Coronary artery (tissue), 2 donors: ENCODE results near the gene TMPRSS6.

Experiments
- DNase-seq: peaks from one replicate; pipeline ENCODE4 v3.0.0-alpha.2; 2017; ENCODE audit warnings: low spot score
- H3K27ac ChIP-seq, 2 donors: fragments of 200-600 bp; sonication (generic); one replicate each; pipeline ENCODE4 v1.5.1; 2016 to 2019
- H3K4me3 ChIP-seq: fragments of 200-600 bp; sonication (generic); 2 replicates; pipeline ENCODE4 v1.5.1; 2016; ENCODE audit warnings: mild to moderate bottlenecking, moderate library complexity
- CTCF ChIP-seq: fragments of 200-600 bp; sonication (generic); IDR thresholded peaks from one replicate; pipeline ENCODE4 v1.5.1; 2019; ENCODE audit warnings: antibody characterized with exemption

Gene TMPRSS6

GRCh38 chr22:37090920-37091695 lies 18.4 kb downstream of the TMPRSS6 start:
- no peak for DNase-seq
- no peak overlapping the region for H3K4me3 ChIP-seq
- no peak for TF ChIP-seq CTCF

GRCh38 chr22:37089434-37089833 lies 20.1 kb downstream of the TMPRSS6 start:
- H3K4me3 ChIP-seq = no peak overlapping the region
- TF ChIP-seq CTCF = no peak
- DNase-seq = no peak
- no peak overlapping the region for H3K27ac ChIP-seq

More at GRCh38 chr22:37090920-37091695, 18.4 kb downstream of the TMPRSS6 start:
- no peak overlapping the region for H3K27ac ChIP-seq

DNA sequence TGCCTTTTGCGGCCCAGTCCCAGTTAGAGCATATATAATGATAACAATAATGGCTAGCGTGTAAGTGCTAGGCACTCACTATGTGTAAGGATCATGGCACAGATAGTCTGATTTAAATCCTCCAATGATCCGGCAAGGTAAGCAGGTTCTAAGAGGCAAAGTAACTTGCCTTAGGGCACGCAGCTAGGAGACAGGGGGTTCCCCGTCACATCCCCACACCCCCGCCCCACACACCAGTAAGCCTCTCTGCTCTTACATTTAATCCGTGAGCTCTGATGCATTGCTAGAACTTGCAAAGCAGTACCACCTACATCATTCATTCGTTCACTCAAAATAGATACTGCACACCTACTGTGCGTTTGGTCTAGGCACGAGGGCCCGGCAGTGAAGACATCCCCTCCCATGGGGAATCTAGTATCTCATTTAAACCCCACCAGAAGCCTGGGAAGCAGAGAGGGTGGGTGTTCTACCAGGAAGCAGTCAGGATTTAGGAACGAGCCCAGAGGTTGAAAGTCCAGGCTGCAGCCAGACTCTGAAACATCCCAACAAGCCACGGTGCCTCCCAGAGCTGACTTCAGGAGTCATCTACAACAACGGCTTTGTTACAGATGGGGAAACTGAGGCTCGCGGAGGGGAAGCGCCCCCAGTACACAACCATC lies 20.6 kb downstream of the TMPRSS6 start:
- H3K27ac ChIP-seq = no peak overlapping the region
- TF ChIP-seq CTCF = no peak
- no peak for DNase-seq

GRCh38 chr22:37088108-37088605 lies 21.4 kb downstream of the TMPRSS6 start:
- DNase-seq = no peak
- H3K27ac ChIP-seq = no peak overlapping the region
- no peak overlapping the region for H3K4me3 ChIP-seq
- TF ChIP-seq CTCF = no peak

More for the DNA sequence above, 20.6 kb downstream of the TMPRSS6 start:
- H3K4me3 ChIP-seq = no peak overlapping the region

DNA sequence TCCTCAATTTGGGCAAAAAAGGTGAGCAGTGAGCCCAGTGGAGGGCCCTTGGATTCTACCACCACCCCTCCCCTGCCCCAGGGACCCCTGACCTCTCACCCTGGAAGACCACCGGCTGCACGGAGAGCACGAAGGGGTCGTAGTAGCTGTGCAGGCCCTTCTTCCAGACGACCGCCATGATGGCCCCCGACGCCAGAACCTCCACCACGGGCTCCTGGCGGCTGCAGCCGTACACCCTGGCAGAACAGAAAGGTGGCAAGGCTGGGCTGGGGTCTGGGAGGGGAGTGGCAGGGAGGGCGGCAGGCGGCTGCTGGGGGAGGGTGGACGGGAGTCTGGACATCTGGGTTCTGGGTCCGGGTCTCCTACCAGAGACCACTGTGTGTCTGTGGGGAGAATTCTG lies 23.3 kb downstream of the TMPRSS6 start:
- DNase-seq = no peak
- Histone ChIP-seq H3K27ac (no peak overlapping the region), H3K4me3 (no peak overlapping the region)
- TF ChIP-seq CTCF = no peak

GRCh38 chr22:37084385-37084784 lies 25.1 kb downstream of the TMPRSS6 start:
- no peak for DNase-seq
- no peak for TF ChIP-seq CTCF
- H3K4me3 ChIP-seq = no peak overlapping the region
- no peak overlapping the region for H3K27ac ChIP-seq
